HepG2 (cell line): ENCODE measurements around the gene DAB1. TPM values are rescaled to one million over a fixed set of nuclear protein-coding genes. Genes with fewer than 3 reads are reported as not detected.
A peak's percentile ranks its signal among the peaks of the same experiment; 100 is the strongest.

Experiments used
- AGO2 ChIP-seq: fragments of 200-400 bp; formaldehyde crosslinking; optimal IDR thresholded peaks from 2 replicates; pipeline ENCODE3; 2017; ENCODE audit warnings: mild to moderate bottlenecking, low read depth, low read length, moderate library complexity
- ATF1 ChIP-seq: IDR thresholded peaks from 2 replicates; pipeline ENCODE4 v1.6.1; 2016; ENCODE audit warnings: mild to moderate bottlenecking, control low read depth
- CEBPG ChIP-seq: IDR thresholded peaks from 2 replicates; pipeline ENCODE4 v1.6.1; 2016
- GLI4 ChIP-seq: sonication (generic); formaldehyde crosslinking; IDR thresholded peaks from 2 replicates; pipeline ENCODE4 v1.5.1; 2020; ENCODE audit warnings: missing genetic modification reagents, mild to moderate bottlenecking, moderate library complexity, borderline replicate concordance
- HDAC2 ChIP-seq: sonication (generic); formaldehyde crosslinking; IDR thresholded peaks from 2 replicates; pipeline ENCODE4 v1.4.0; 2020; ENCODE audit warnings: missing genetic modification reagents
- HNRNPK ChIP-seq: fragments of 200-400 bp; formaldehyde crosslinking; IDR thresholded peaks from 2 replicates; pipeline ENCODE4 v1.6.1; 2018; ENCODE audit warnings: low read length, low read depth, moderate library complexity, mild to moderate bottlenecking; ENCODE audit not compliant: poor library complexity, severe bottlenecking
- IKZF5 ChIP-seq: IDR thresholded peaks from 2 replicates; pipeline ENCODE4 v1.6.1; 2018; ENCODE audit warnings: missing genetic modification reagents, mild to moderate bottlenecking, missing compliant biosample characterization
- TCF7 ChIP-seq: sonication (generic); IDR thresholded peaks from 2 replicates; pipeline ENCODE4 v1.6.1; 2016; ENCODE audit warnings: antibody characterized with exemption, low read depth
- U2AF2 ChIP-seq: fragments of 200-400 bp; formaldehyde crosslinking; IDR thresholded peaks from 2 replicates; pipeline ENCODE4 v1.6.1; 2017; ENCODE audit warnings: low read depth, mild to moderate bottlenecking, low read length
- ZNF274 ChIP-seq: sonication (generic); formaldehyde crosslinking; IDR thresholded peaks from 2 replicates; pipeline ENCODE4 v1.5.1; 2020; ENCODE audit warnings: mild to moderate bottlenecking, missing genetic modification reagents
- ZNF331 ChIP-seq: sonication (generic); formaldehyde crosslinking; IDR thresholded peaks from 2 replicates; pipeline ENCODE4 v1.4.0; 2020; ENCODE audit warnings: missing genetic modification reagents
- ZNF460 ChIP-seq: sonication (generic); formaldehyde crosslinking; IDR thresholded peaks from 2 replicates; pipeline ENCODE4 v1.5.1; 2020; ENCODE audit warnings: missing genetic modification reagents, mild to moderate bottlenecking, borderline replicate concordance
- ZNF550 ChIP-seq: sonication (generic); formaldehyde crosslinking; IDR thresholded peaks from 2 replicates; pipeline ENCODE4 v1.4.0; 2020; ENCODE audit warnings: mild to moderate bottlenecking, missing genetic modification reagents, borderline replicate concordance
- ZNF614 ChIP-seq: IDR thresholded peaks from 2 replicates; pipeline ENCODE4 v1.6.1; 2018; ENCODE audit warnings: missing biosample characterization, missing genetic modification reagents, inconsistent platforms, borderline replicate concordance
- polyA plus RNA-seq, 8 experiments: library from polyadenylated mRNA; depleted of rRNA in 3 of 8; stranded (reverse) in 7 of 8; unstranded in 1 of 8; fragments of >200 nt; fragmentation: Illumina TruSeq in 4 of 8; extraction: Trizol in 4 of 8; gene quantifications; 2 replicates each; pipeline versions ENCODE4 v1.2.1 to v1.2.3, GENCODE V29; 2011 to 2016; ENCODE audit warnings: low read depth in 4 of 8, missing spikeins in 1 of 8, mixed read lengths in 1 of 8; ENCODE audit not compliant: insufficient read depth in 1 of 8
- total RNA-seq, 5 experiments: library from RNA; depleted of rRNA; stranded (reverse); fragments of >200 nt; fragmentation: Illumina TruSeq; extraction: Trizol; gene quantifications; 2 replicates each; pipeline ENCODE4 v1.2.3, GENCODE V29; 2016; ENCODE audit warnings: low read depth in 1 of 5
- TF ChIP-seq, protein P1 (sequence below), 2 experiments: sonication (generic) in 1 of 2; formaldehyde crosslinking in 1 of 2; IDR thresholded peaks; 2 replicates each; pipeline versions ENCODE4 v1.6.1 to v1.9.0; 2014 to 2022; ENCODE audit warnings: antibody characterized with exemption in 1 of 2, borderline replicate concordance in 1 of 2, inconsistent platforms in 1 of 2, low read depth in 1 of 2, missing genetic modification reagents in 1 of 2
- TF ChIP-seq, protein P2 (sequence below): sonication (generic); formaldehyde crosslinking; IDR thresholded peaks from 2 replicates; pipeline ENCODE4 v1.8.0; 2022; ENCODE audit warnings: mild to moderate bottlenecking, missing genetic modification reagents; ENCODE audit not compliant: insufficient replicate concordance
- TF ChIP-seq, protein P3 (sequence below): sonication (generic); formaldehyde crosslinking; IDR thresholded peaks from 2 replicates; pipeline ENCODE4 v1.4.0; 2020; ENCODE audit warnings: mild to moderate bottlenecking, low read depth, missing genetic modification reagents

The DAB1 gene
- total and polyA plus RNA-seq, 2 of the 13 experiments (the other 11 are each of a cell fraction or from before 2014, with no cell fraction given), result 0.04 to 0.13 TPM

DNA sequence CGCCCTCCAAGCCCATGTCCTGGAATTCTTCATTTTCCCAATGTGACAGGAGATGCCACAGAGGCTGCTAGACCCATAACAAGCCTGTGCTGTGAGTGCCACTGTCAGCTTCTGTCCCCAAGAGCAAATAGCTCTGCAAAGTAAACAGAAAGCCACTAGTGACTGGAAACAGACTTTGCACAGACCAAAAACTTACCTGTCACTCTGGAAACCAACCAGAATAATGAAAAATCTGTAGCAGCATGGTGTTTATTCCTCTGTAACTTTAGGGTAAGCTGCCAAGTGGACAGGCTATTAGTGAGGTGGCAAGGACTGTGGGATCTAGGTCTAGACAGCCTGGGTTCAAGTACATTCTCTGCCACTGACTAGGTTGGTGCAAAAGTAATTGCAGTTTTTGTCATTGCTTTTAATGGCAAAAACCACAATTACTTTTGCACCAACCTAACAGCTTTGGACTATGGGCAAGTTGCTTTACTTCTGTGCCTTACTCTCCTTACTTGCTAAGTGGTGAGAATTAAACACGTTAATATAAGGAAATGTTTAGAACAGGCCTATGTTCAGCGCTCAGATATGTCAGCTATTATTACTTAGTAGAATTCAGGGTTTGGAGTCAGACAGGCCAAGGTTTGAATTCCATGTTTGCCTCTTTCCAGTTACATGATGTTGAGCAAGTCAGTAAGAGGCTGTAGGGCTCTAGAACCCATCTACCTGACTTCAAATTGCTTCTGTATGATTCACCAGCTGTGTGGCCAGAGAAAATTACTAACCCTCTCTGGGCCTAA is 457.8 kb downstream of the DAB1 start, which contains the start of gene C8B (continued):
- TF ChIP-seq, protein P1, sequence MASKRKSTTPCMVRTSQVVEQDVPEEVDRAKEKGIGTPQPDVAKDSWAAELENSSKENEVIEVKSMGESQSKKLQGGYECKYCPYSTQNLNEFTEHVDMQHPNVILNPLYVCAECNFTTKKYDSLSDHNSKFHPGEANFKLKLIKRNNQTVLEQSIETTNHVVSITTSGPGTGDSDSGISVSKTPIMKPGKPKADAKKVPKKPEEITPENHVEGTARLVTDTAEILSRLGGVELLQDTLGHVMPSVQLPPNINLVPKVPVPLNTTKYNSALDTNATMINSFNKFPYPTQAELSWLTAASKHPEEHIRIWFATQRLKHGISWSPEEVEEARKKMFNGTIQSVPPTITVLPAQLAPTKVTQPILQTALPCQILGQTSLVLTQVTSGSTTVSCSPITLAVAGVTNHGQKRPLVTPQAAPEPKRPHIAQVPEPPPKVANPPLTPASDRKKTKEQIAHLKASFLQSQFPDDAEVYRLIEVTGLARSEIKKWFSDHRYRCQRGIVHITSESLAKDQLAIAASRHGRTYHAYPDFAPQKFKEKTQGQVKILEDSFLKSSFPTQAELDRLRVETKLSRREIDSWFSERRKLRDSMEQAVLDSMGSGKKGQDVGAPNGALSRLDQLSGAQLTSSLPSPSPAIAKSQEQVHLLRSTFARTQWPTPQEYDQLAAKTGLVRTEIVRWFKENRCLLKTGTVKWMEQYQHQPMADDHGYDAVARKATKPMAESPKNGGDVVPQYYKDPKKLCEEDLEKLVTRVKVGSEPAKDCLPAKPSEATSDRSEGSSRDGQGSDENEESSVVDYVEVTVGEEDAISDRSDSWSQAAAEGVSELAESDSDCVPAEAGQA (IDR thresholded peaks at IDR 0.05; ENCODE audit: low read depth), result no peak
- TF ChIP-seq, protein P1 (CRISPR knock-in tag; IDR thresholded peaks at IDR 0.05; ENCODE audit: borderline replicate concordance), result no peak
- TF ChIP-seq HNRNPK (no peak), IKZF5 (CRISPR knock-in tag) (peak; percentile 62; the same call in 1 of the 2 replicates), AGO2 (no peak), ZNF550 (no peak), ZNF274 (CRISPR knock-in tag) (no peak), GLI4 (CRISPR knock-in tag) (0 out of 2 replicates have a peak, but pooled peaks have one; percentile 53), ZNF614 (no peak), U2AF2 (no peak), ATF1 (CRISPR knock-in tag) (no peak), HDAC2 (peak; percentile 73), ZNF331 (peak; percentile 77; the same call in 1 of the 2 replicates), ZNF460 (no peak), CEBPG (CRISPR knock-in tag) (peak; percentile 41), TCF7 (no peak)
- TF ChIP-seq, protein P2, sequence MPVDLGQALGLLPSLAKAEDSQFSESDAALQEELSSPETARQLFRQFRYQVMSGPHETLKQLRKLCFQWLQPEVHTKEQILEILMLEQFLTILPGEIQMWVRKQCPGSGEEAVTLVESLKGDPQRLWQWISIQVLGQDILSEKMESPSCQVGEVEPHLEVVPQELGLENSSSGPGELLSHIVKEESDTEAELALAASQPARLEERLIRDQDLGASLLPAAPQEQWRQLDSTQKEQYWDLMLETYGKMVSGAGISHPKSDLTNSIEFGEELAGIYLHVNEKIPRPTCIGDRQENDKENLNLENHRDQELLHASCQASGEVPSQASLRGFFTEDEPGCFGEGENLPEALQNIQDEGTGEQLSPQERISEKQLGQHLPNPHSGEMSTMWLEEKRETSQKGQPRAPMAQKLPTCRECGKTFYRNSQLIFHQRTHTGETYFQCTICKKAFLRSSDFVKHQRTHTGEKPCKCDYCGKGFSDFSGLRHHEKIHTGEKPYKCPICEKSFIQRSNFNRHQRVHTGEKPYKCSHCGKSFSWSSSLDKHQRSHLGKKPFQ (CRISPR knock-in tag), result no peak
- TF ChIP-seq, protein P3, sequence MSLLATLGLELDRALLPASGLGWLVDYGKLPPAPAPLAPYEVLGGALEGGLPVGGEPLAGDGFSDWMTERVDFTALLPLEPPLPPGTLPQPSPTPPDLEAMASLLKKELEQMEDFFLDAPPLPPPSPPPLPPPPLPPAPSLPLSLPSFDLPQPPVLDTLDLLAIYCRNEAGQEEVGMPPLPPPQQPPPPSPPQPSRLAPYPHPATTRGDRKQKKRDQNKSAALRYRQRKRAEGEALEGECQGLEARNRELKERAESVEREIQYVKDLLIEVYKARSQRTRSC (CRISPR knock-in tag), result no peak
